ENCODE results near the gene AUNIP. TPM values are rescaled to one million over a fixed set of nuclear protein-coding genes. Genes with fewer than 3 reads are reported as not detected.

Gene AUNIP
- total RNA-seq, 1 experiment from 2014 or later = 12.1 TPM

DNA sequence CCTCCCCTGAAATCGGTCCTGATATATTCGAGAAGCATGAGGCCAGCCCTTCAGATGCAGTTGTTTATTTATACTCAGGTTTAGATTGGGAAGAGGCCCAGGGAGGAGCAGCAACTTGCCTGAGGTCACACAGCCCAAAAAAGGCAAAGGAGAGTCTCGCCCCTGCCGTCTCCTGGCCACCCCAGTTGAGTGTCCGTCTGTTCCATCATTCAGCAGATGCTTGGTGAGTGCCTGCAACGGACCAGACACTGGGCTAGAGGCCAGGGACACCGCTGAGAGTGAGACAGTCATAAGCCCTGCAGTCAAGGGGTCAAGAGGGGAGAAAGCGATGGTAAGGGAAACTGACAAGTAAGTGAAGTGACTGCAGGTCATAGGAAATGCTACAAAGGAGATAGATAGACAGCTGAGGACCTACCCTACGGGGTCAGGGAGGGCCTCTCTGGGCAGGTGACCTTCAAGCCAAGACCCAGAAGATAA lies 74.6 kb downstream of the AUNIP start:
- no peak overlapping the region for H3K27ac ChIP-seq (ENCODE audit: low read depth, low read length)
- no peaks in the 10 kb centered on the region for H3K9me3 ChIP-seq (ENCODE audit: control insufficient read depth in 1 of 2, insufficient read depth in 1 of 2, low read depth in 1 of 2, low read length in 2 of 2)
- no peaks in the 10 kb centered on the region for H4K20me1 ChIP-seq (ENCODE audit: insufficient read depth)
- RAD21 ChIA-PET (ENCODE audit: low non-redundant PET in 1 of 2, low total read pairs in 2 of 2, uncharacterized antibody in 2 of 2, unreplicated experiment in 2 of 2) = no interaction called here
- intact Hi-C loops (cut with micrococcal nuclease) = no loop called here
- no peak overlapping the region for H2AFZ ChIP-seq (ENCODE audit: low read depth, low read length, poor library complexity, severe bottlenecking)
- TF ChIP-seq ZFX (IDR thresholded peaks at IDR 0.05) = no peak
- TF ChIP-seq ZNF274 (IDR thresholded peaks at IDR 0.05; ENCODE audit: low read depth, low read length) = no peak
- no peak for TF ChIP-seq EGR1 (IDR thresholded peaks at IDR 0.05; ENCODE audit: low read depth)
- TF ChIP-seq, protein P1, sequence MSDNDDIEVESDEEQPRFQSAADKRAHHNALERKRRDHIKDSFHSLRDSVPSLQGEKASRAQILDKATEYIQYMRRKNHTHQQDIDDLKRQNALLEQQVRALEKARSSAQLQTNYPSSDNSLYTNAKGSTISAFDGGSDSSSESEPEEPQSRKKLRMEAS (IDR thresholded peaks at IDR 0.05) = no peak
- no peak for TF ChIP-seq POLR2A (IDR thresholded peaks at IDR 0.05; ENCODE audit: borderline replicate concordance, extremely low read depth, insufficient read depth, insufficient read length)
- TF ChIP-seq, protein P2, sequence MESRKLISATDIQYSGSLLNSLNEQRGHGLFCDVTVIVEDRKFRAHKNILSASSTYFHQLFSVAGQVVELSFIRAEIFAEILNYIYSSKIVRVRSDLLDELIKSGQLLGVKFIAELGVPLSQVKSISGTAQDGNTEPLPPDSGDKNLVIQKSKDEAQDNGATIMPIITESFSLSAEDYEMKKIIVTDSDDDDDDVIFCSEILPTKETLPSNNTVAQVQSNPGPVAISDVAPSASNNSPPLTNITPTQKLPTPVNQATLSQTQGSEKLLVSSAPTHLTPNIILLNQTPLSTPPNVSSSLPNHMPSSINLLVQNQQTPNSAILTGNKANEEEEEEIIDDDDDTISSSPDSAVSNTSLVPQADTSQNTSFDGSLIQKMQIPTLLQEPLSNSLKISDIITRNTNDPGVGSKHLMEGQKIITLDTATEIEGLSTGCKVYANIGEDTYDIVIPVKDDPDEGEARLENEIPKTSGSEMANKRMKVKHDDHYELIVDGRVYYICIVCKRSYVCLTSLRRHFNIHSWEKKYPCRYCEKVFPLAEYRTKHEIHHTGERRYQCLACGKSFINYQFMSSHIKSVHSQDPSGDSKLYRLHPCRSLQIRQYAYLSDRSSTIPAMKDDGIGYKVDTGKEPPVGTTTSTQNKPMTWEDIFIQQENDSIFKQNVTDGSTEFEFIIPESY (IDR thresholded peaks at IDR 0.05; ENCODE audit: extremely low read depth, insufficient replicate concordance, low read length) = no peak
- TF ChIP-seq, protein P3, sequence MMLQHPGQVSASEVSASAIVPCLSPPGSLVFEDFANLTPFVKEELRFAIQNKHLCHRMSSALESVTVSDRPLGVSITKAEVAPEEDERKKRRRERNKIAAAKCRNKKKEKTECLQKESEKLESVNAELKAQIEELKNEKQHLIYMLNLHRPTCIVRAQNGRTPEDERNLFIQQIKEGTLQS (IDR thresholded peaks at IDR 0.05) = no peak
- no peak for TF ChIP-seq POLR2AphosphoS5 (IDR thresholded peaks at IDR 0.05; ENCODE audit: low read depth, low read length)
- TF ChIP-seq EZH2 (IDR thresholded peaks at IDR 0.05) = no peak
- no peak for TF ChIP-seq SRF (IDR thresholded peaks at IDR 0.05; ENCODE audit: low read depth)
- no peak for TF ChIP-seq FOSL1 (IDR thresholded peaks at IDR 0.05; ENCODE audit: low read depth)
- no peak for TF ChIP-seq YY1 (IDR thresholded peaks at IDR 0.05; ENCODE audit: extremely low read depth, insufficient replicate concordance, low read depth, low read length)
- no peak for TF ChIP-seq EZH2phosphoT487 (IDR thresholded peaks at IDR 0.05; ENCODE audit: borderline replicate concordance)
- TF ChIP-seq, protein P4, sequence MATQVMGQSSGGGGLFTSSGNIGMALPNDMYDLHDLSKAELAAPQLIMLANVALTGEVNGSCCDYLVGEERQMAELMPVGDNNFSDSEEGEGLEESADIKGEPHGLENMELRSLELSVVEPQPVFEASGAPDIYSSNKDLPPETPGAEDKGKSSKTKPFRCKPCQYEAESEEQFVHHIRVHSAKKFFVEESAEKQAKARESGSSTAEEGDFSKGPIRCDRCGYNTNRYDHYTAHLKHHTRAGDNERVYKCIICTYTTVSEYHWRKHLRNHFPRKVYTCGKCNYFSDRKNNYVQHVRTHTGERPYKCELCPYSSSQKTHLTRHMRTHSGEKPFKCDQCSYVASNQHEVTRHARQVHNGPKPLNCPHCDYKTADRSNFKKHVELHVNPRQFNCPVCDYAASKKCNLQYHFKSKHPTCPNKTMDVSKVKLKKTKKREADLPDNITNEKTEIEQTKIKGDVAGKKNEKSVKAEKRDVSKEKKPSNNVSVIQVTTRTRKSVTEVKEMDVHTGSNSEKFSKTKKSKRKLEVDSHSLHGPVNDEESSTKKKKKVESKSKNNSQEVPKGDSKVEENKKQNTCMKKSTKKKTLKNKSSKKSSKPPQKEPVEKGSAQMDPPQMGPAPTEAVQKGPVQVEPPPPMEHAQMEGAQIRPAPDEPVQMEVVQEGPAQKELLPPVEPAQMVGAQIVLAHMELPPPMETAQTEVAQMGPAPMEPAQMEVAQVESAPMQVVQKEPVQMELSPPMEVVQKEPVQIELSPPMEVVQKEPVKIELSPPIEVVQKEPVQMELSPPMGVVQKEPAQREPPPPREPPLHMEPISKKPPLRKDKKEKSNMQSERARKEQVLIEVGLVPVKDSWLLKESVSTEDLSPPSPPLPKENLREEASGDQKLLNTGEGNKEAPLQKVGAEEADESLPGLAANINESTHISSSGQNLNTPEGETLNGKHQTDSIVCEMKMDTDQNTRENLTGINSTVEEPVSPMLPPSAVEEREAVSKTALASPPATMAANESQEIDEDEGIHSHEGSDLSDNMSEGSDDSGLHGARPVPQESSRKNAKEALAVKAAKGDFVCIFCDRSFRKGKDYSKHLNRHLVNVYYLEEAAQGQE (IDR thresholded peaks at IDR 0.05; ENCODE audit: low read depth) = no peak
- no peak for TF ChIP-seq JUND (IDR thresholded peaks at IDR 0.05)
- no peak for TF ChIP-seq CEBPB (IDR thresholded peaks at IDR 0.05; ENCODE audit: low read depth)
- no peak for TF ChIP-seq ELF1 (IDR thresholded peaks at IDR 0.05; ENCODE audit: borderline replicate concordance, low read depth)
- TF ChIP-seq RAD21 (IDR thresholded peaks at IDR 0.05; ENCODE audit: low read depth) = no peak
- TF ChIP-seq SP1 (IDR thresholded peaks at IDR 0.05; ENCODE audit: low read depth) = no peak
- no peaks in the 10 kb centered on the region for H3K9me2 ChIP-seq (ENCODE audit: insufficient read depth)
- H3K36me3 ChIP-seq (ENCODE audit: control insufficient read depth in 1 of 2, insufficient read depth in 2 of 2, low read length in 2 of 2) = no peaks in the 10 kb centered on the region
- no peaks in the 10 kb centered on the region for H3K27me3 ChIP-seq (ENCODE audit: insufficient read depth, low read length)
- no peak overlapping the region for H3K4me2 ChIP-seq (ENCODE audit: low read length)
- POLR2A ChIA-PET = no interaction called here
- DNase-seq (ENCODE audit: low read depth, low spot score) (no peak), ATAC-seq (no peak)
- CTCF ChIA-PET = no interaction called here
- BruUV-seq (replicated peaks) = no TSS peak
- H3K4me3 ChIP-seq (replicated peaks in 1 of 2; ENCODE audit: low read depth in 1 of 2, low read length in 2 of 2) = no peak overlapping the region
- no peaks in the 10 kb centered on the region for H3K79me2 ChIP-seq (ENCODE audit: insufficient read depth, low read length)
- no peak overlapping the region for H3K9ac ChIP-seq (ENCODE audit: low read length)
- H3K4me1 ChIP-seq (ENCODE audit: control insufficient read depth in 1 of 2, insufficient read depth in 2 of 2, low read length in 2 of 2) = peaks cover 18 to 21% of the 10 kb centered on the region in 2 experiments

Data from HCT116 (cell line).